SIG-M5 treated with dmso at 0.1 percent for 504 hours (cell line): ENCODE results near the gene CIB4.
"Not testable (repeated sequence)": the region's sequence is repeated elsewhere in the genome, so short reads cannot be mapped to it uniquely, and the experiment has no call there.

Source experiments
- DNase-seq: peaks from one replicate; lab custom pipeline; 2025; ENCODE audit not compliant: unreplicated experiment; lab: John Stamatoyannopoulos, UW

The CIB4 gene

DNA sequence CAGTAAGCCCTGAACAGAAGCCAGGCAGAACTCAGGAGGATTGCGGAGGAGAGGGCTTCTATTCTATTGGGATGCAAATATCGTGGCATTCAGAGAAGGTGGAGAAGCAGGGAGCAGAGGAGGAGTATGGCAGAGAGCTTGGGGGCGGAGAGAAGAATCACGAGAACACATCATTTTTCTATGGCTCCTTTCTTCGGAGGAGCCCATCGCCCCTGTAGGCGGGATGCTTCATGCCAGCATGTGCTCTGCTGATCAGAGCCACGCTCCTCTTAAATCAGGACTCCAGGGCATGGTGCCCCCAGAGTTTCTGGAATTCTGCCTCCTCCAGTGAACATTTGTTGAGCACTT is 71.1 kb downstream of the CIB4 start:
- DNase-seq, result no peak

- DNase-seq, result no peak
These were observed 71.7 kb downstream of the CIB4 start for GRCh38 chr2:26569216-26570082.

DNA sequence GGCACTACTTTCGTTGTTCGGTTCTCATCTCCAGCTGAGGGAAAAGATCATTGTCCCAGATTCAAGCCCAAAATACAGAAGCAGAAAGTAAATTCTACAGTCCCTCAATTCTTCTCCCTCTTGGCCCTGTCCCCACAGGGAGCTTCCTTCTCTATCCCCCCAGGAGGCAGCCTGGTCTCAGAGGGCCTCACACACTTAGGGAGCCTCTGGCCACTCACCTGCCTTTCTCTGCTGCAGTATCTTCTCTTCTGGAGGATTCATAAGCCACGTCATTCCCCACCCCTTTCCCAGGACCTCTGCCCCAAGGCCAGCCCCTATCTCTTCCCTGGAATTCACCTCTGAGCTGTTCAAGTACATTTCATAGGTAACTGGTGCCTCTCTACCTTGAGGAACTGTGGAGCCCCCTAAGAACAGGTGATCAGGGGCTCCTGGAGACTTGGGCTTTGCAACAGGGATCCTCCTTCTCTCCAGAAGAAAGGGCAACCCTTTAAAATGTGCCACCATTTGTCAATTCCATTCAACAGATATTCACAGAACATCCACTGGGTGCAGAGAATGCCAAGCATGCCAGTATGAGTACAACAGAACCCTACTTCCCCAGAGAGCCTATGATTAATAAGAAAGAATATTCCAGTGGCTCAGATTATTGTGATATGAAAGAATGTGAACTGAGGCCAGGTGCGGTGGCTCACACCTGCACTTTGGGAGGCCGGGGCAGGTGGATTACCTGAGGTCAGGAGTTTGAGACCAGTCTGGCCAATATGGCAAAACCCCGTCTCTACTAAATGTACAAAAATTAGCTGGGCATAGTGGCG is 72.9 kb downstream of the CIB4 start:
- no peak for DNase-seq

GRCh38 chr2:26567534-26567933 is 73.6 kb downstream of the CIB4 start:
- DNase-seq, result no peak

GRCh38 chr2:26566731-26567130 is 74.4 kb downstream of the CIB4 start:
- DNase-seq, result not testable (repeated sequence)

DNA sequence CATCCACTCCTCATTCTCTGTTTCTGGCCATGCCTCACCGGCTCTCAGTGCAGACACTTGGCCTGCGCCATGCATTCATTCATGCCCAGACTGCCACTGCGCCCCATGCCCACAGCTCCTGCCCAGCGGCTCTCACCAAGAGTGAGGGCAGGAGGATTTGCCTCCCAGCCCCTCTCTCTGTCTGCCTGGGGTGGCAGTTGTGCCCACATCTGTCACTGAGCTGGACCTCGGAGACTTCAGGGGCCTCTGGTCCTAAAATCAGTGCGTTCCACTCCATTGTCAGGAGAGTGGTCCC is 75.1 kb downstream of the CIB4 start:
- no peak for DNase-seq

- no peak for DNase-seq
These were observed 77.0 kb downstream of the CIB4 start for GRCh38 chr2:26564121-26564644.

DNA sequence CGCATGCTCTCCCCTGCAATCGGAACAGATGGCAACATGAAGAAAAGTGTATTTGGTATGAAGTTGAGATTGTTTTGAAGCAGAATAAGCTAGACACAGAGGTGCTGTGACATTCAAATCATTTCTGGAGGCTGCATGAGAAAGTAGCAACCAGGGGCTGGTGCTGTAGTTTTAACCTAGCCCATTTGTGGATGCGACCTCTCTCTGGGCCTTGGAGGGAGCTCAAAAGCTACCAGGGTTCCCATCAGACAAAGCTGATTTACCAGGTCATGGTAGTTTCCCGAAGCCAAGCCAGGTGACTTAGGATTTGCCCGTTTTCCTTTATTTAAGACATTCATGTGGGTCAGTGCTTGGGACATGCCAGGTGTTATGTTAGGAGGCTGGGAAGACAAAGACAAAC is 77.5 kb downstream of the CIB4 start:
- DNase-seq, result no peak

DNA sequence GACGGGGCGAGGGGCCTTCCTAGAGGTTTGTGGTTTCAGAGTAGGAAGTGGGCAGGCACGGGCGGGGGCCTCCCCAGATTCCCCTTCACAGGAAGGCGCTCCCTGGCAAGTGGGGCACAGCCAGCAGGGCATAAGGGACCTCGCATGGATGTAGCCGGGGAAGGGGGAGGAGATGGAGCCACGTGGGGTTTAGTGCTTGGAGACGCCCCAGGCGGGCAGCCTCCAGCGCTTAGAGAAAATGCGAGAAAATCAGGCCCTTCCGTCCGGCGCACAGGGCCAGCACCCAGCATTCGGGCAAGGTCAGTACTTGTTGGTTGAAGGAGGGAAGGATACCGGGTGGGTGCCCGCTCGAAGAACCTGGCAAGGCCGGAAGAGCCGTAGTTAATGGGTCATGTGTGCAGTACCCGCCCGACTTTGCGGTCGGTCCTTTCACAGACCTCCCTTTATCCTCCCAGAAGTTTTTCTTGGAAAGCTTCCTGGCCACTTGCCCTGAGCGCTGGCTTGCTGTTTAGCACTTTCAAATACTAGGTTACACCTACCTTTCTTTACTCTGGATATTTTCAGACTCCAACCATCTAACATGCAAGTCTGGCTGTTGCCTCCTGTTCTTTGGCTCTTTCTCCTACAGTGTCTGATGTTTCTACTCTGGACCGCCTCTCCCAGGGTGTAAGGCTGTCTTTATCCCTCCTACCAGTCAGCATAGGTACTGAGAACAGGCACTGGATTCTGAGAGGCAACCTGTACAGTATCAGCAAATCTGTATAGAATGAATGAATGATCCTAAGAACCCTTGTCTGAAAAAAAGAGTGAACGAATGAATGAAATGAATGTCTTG is 78.1 kb downstream of the CIB4 start:
- no peak for DNase-seq

DNA sequence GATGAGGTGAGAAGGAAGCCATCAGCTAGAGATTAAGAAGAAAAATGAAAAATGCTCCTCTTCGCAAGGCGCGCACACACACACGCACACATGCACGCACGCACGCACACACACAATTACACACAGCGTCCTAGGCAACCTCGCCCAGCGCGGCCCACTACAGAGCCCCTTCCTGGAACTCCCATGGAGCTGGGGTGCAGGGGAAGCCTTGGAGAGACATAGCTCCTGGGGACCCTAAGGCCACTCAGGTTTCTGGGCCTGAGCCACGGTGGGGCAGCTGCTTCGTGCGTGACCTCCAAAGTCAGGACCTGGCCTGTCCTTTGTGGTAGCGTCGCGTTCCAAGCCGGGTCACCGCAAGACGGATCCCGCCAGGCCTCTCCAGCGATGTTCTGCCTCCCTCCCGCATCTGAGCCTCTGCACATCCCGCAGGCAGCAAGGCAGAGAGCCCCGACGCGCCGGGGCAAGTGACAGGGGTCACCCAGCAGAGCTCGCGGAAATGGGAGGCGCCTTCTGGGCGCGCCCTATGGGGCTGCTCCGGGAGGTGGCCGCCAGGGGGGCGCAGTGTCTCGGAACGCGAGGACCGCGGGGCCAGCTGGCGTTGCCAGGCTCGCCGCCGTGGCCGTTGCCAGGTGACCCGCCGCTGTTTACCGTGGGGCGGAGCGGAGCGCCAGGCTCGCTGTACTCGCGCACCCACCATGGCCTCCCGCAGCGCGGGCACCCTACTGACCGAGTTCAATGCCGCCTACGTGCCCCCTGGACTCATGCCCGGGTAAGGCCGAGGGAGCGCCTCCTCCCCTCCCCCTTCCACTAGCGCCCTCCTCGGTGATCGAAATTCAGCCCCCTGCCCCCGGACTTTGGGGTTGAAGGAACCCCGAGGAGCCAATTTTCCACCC is 79.0 kb downstream of the CIB4 start:
- DNase-seq, result peak; percentile 17

DNA sequence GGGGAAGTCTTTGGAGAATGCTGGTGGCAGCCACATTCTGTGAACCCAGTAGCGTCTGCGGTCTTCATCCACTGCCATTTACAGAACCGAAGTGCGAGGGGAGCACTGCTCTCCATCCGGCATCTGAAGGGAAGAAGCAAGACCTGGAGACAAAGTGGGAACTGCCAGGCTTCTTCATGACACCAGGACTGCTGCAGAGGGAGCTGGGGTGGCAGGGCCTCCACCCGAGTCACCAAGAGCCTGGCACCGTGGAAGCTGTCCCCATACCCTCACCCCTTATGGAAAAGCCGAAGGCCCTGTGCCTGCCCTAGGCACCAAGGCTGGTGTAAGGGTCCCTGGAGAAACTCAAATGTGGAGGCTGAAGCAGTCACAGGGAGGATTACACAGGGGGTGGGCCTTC is 79.8 kb downstream of the CIB4 start:
- no peak for DNase-seq

GRCh38 chr2:26560892-26561291 is 80.3 kb downstream of the CIB4 start:
- DNase-seq, result no peak

GRCh38 chr2:26559556-26559955 is 81.6 kb downstream of the CIB4 start:
- DNase-seq, result no peak

- no peak for DNase-seq
These were observed 82.1 kb downstream of the CIB4 start for GRCh38 chr2:26559044-26559405.

GRCh38 chr2:26558271-26559043 is 82.7 kb downstream of the CIB4 start:
- no peak for DNase-seq

DNA sequence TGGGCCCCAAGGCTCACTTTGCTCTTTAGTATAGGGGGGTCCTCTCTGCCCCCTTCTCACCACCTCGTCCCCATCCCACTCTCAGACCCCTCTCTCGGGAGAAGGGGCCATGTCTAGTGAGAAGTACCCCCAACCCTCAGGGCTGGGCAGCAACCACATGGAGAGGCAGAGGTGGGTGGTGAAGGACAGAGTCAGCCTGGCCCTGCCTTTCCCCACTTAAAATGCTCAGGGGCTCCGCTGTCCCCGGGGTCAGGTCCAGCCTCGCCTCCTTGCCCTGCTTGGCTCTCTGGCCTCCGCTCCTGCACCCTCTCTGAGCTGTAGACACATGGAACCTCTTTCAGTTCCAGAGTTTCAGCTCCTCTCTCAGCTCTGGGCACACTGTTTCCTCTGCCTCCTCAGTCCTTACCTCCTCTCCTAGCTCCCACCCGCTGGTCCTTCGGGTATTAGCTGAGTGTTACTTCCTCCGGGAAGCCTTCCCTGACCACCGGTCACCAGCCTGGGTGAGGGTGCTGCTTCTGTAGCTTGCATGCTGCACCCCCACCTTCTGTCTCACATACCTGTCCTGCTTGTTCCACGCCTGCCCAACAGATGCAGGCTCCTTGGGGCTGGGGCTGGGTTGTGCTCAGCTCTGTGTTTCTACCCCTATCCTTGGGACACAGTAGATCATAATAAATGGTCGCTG is 83.8 kb downstream of the CIB4 start:
- no peak for DNase-seq

- no peak for DNase-seq
These were observed 84.6 kb downstream of the CIB4 start for GRCh38 chr2:26556309-26557243.
